Astrocyte (in vitro differentiated cells and primary cell): ENCODE results near the gene PLCD3.

Source experiments
- EZH2 ChIP-seq: IDR thresholded peaks from 2 replicates; pipeline ENCODE4 v1.6.1; 2012; ENCODE audit warnings: mild to moderate bottlenecking, low read length, inconsistent platforms; ENCODE audit not compliant: insufficient read depth
- TF ChIP-seq, protein P1 (sequence below): IDR thresholded peaks from 2 replicates; pipeline ENCODE4 v1.5.1; 2011; ENCODE audit warnings: low read depth, mild to moderate bottlenecking, inconsistent platforms, low read length, moderate library complexity; ENCODE audit not compliant: insufficient read depth

DNA sequence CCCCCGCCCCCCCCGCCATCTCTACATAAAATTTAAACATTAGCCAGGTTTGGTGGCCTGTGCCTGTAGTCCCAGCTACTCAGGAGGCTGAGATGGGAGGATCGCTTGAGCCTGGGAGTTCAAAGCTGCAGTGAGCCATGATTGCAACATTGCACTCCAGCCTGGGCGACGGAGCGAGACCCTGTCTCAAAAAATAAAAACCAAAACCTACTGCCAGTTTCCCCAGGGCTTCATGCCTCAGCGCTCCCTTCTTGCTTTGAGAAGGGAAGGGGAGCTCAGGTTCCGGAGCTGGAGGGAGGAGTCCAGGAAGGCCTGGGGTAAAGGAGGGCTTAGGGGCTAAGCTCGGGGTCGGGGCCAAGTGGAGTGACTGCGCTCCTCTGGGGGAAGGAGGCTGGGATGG, 20.5 kb downstream of the PLCD3 start:
- TF ChIP-seq, protein P1, sequence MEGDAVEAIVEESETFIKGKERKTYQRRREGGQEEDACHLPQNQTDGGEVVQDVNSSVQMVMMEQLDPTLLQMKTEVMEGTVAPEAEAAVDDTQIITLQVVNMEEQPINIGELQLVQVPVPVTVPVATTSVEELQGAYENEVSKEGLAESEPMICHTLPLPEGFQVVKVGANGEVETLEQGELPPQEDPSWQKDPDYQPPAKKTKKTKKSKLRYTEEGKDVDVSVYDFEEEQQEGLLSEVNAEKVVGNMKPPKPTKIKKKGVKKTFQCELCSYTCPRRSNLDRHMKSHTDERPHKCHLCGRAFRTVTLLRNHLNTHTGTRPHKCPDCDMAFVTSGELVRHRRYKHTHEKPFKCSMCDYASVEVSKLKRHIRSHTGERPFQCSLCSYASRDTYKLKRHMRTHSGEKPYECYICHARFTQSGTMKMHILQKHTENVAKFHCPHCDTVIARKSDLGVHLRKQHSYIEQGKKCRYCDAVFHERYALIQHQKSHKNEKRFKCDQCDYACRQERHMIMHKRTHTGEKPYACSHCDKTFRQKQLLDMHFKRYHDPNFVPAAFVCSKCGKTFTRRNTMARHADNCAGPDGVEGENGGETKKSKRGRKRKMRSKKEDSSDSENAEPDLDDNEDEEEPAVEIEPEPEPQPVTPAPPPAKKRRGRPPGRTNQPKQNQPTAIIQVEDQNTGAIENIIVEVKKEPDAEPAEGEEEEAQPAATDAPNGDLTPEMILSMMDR: no peak
- TF ChIP-seq EZH2: no peak
